ENCODE data around the gene MMP13.
A peak's percentile ranks its signal among the peaks of the same experiment; 100 is the strongest.
"Not testable (repeated sequence)": the region's sequence is repeated elsewhere in the genome, so short reads cannot be mapped to it uniquely, and the experiment has no call there.

MMP13 gene

DNA sequence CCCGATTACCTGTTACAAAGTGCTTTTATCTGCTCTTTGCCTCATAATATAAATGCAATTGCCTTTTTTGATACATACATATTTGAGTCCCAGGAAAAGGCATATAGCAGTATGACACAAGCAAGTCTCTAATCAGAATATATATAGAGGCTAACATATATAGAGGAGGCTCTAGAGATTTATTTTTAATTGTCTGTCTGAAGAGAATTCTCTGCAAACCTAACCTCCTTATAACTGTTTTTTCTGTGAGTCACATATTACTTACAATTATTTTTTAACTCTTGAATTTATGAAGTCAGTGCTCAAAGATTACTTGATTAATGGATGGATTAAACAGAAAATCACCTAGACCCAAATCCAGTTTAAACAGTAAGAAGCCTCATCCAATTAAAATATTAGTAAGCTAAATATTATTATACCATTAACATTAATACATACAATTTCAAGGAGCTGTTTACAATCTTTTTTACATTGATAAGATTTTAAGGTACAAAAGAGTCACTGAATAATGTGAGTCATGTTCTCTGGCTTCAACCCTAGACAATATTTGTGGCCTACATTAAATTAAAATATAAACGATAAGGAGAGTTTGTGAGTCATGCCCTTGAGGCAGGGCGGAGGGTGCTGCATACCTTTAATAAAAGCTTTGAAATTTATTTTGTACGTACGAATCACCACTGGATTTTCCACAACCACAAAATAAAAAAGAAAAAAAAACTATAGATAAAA lies 19.2 kb upstream of the MMP13 start:
- Histone ChIP-seq H3K36me3 (ENCODE audit: control insufficient read depth in 5 of 5, insufficient read depth in 5 of 5, low read length in 5 of 5) (no peaks in the 10 kb centered on the region), H3K27ac (ENCODE audit: low read depth, low read length) (no peak overlapping the region)

GRCh38 chr11:102973698-102974097 lies 18.2 kb upstream of the MMP13 start:
- H3K27me3 ChIP-seq (ENCODE audit: control insufficient read depth in 5 of 5, insufficient read depth in 4 of 5, low read length in 5 of 5); H3K9me3 ChIP-seq (ENCODE audit: control insufficient read depth in 5 of 5, low read length in 5 of 5); H3K36me3 ChIP-seq (ENCODE audit: control insufficient read depth in 5 of 5, insufficient read depth in 5 of 5, low read length in 5 of 5); H3K4me3 ChIP-seq (ENCODE audit: low read depth in 1 of 5, low read length in 5 of 5); H3K27ac ChIP-seq (ENCODE audit: low read depth, low read length); H3K9ac ChIP-seq (ENCODE audit: low read length in 5 of 5): not testable (repeated sequence)
- H3K4me1 ChIP-seq (ENCODE audit: control insufficient read depth in 5 of 5, insufficient read depth in 5 of 5, low read length in 5 of 5), result peaks cover 0 to 13% (median 8%) of the 10 kb centered on the region in 5 donors

More for the DNA sequence above, 19.2 kb upstream of the MMP13 start:
- no peaks in the 10 kb centered on the region for H3K9me3 ChIP-seq (ENCODE audit: control insufficient read depth in 5 of 5, low read length in 5 of 5)
- H3K4me1 ChIP-seq (ENCODE audit: control insufficient read depth in 5 of 5, insufficient read depth in 5 of 5, low read length in 5 of 5), result peaks cover 0 to 13% (median 8%) of the 10 kb centered on the region in 5 donors
- H3K27me3 ChIP-seq (ENCODE audit: control insufficient read depth in 5 of 5, insufficient read depth in 4 of 5, low read length in 5 of 5), result no peaks in the 10 kb centered on the region
- H3K4me3 ChIP-seq (ENCODE audit: low read depth in 1 of 5, low read length in 5 of 5), result no peak overlapping the region
- H3K9ac ChIP-seq (ENCODE audit: low read length in 5 of 5), result no peak overlapping the region

DNA sequence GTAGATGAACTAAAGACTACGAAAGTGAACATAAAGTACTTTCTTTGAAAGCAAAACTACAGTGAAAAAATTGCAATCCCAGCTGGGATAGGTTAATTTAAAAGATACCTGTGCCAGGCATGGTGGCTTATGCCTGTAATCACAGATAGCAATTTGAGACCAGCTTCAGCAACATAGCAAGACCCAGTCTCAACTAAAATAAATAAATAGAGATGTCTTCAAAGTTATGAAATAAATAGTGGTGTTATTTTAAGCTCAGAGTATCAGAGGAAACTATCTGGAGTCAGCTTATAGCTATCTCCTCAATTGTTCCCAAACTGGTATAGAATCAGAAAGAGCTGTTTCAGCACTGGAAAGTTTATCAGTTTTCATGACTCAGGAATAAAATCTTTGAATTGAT lies 17.3 kb upstream of the MMP13 start:
- no peak overlapping the region for H3K4me3 ChIP-seq (ENCODE audit: low read depth in 1 of 5, low read length in 5 of 5)
- H3K36me3 ChIP-seq (ENCODE audit: control insufficient read depth in 5 of 5, insufficient read depth in 5 of 5, low read length in 5 of 5), result no peaks in the 10 kb centered on the region
- H3K9ac ChIP-seq (ENCODE audit: low read length in 5 of 5), result no peak overlapping the region
- H3K27ac ChIP-seq (ENCODE audit: low read depth, low read length), result no peak overlapping the region
- no peaks in the 10 kb centered on the region for H3K9me3 ChIP-seq (ENCODE audit: control insufficient read depth in 5 of 5, low read length in 5 of 5)
- H3K27me3 ChIP-seq (ENCODE audit: control insufficient read depth in 5 of 5, insufficient read depth in 4 of 5, low read length in 5 of 5), result no peaks in the 10 kb centered on the region
- H3K4me1 ChIP-seq (ENCODE audit: control insufficient read depth in 5 of 5, insufficient read depth in 5 of 5, low read length in 5 of 5), result peaks cover 0 to 13% (median 8%) of the 10 kb centered on the region in 5 donors

DNA sequence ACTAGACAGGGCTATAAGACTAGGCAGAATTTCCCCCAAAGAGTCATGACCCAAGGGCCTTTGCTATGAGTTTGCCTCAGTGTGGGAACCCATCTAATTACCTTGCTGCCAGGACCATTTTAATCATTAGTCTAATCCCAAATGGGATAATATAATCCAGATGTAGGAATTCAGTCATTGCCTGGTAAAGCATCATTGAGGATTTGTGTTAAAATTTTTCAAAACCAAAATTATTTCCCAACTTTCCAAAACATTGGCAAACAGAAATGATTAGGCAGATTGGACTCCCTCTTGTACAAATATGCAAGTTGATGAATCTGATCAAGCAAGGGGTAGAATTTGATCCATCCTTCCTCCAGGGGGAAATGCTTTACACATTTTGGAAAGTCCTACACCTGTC lies 16.2 kb upstream of the MMP13 start:
- H3K36me3 ChIP-seq (ENCODE audit: control insufficient read depth in 5 of 5, insufficient read depth in 5 of 5, low read length in 5 of 5), result no peaks in the 10 kb centered on the region
- peak overlapping the region; percentile 62 for H3K27ac ChIP-seq (ENCODE audit: low read depth, low read length)
- H3K9me3 ChIP-seq (ENCODE audit: control insufficient read depth in 5 of 5, low read length in 5 of 5), result no peaks in the 10 kb centered on the region
- no peak overlapping the region for H3K9ac ChIP-seq (ENCODE audit: low read length in 5 of 5)
- peaks cover 0 to 17% (median 12%) of the 10 kb centered on the region in 5 donors for H3K4me1 ChIP-seq (ENCODE audit: control insufficient read depth in 5 of 5, insufficient read depth in 5 of 5, low read length in 5 of 5)
- no peaks in the 10 kb centered on the region for H3K27me3 ChIP-seq (ENCODE audit: control insufficient read depth in 5 of 5, insufficient read depth in 4 of 5, low read length in 5 of 5)
- H3K4me3 ChIP-seq (ENCODE audit: low read depth in 1 of 5, low read length in 5 of 5), result peak overlapping the region in 1 of 5 donors; percentile 6

GRCh38 chr11:102967497-102967896 lies 12.0 kb upstream of the MMP13 start:
- peaks cover 0 to 38% (median 21%) of the 10 kb centered on the region in 5 donors for H3K4me1 ChIP-seq (ENCODE audit: control insufficient read depth in 5 of 5, insufficient read depth in 5 of 5, low read length in 5 of 5)
- no peak overlapping the region for H3K4me3 ChIP-seq (ENCODE audit: low read depth in 1 of 5, low read length in 5 of 5)
- H3K27me3 ChIP-seq (ENCODE audit: control insufficient read depth in 5 of 5, insufficient read depth in 4 of 5, low read length in 5 of 5), result no peaks in the 10 kb centered on the region
- H3K27ac ChIP-seq (ENCODE audit: low read depth, low read length), result peak overlapping the region; percentile 79
- H3K9me3 ChIP-seq (ENCODE audit: control insufficient read depth in 5 of 5, low read length in 5 of 5), result no peaks in the 10 kb centered on the region
- no peaks in the 10 kb centered on the region for H3K36me3 ChIP-seq (ENCODE audit: control insufficient read depth in 5 of 5, insufficient read depth in 5 of 5, low read length in 5 of 5)
- no peak overlapping the region for H3K9ac ChIP-seq (ENCODE audit: low read length in 5 of 5)

DNA sequence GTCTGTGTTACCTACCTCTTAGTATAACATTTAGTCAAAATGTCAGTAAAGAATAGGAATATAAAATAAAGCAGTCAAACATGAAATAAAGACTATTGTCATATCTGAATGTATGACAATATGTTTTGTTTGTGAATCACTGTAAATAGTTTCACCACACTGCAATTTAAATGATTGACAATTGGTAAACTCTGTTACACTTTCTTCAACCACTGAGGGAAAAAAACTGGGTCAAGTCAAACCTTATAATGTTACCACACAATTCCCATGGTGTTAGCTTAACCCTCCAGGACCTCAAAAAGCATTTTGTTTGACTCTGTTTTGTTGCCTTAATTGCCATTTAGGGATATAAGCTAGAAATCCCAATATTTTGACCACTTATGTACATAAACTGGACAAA lies 10.5 kb upstream of the MMP13 start:
- Histone ChIP-seq H3K27me3 (ENCODE audit: control insufficient read depth in 5 of 5, insufficient read depth in 4 of 5, low read length in 5 of 5) (no peaks in the 10 kb centered on the region), H3K36me3 (ENCODE audit: control insufficient read depth in 5 of 5, insufficient read depth in 5 of 5, low read length in 5 of 5) (no peaks in the 10 kb centered on the region), H3K27ac (ENCODE audit: low read depth, low read length) (peak overlapping the region; percentile 79), H3K9ac (ENCODE audit: low read length in 5 of 5) (no peak overlapping the region), H3K9me3 (ENCODE audit: control insufficient read depth in 5 of 5, low read length in 5 of 5) (no peaks in the 10 kb centered on the region), H3K4me3 (ENCODE audit: low read depth in 1 of 5, low read length in 5 of 5) (no peak overlapping the region), H3K4me1 (ENCODE audit: control insufficient read depth in 5 of 5, insufficient read depth in 5 of 5, low read length in 5 of 5) (peaks cover 0 to 26% (median 11%) of the 10 kb centered on the region in 5 donors)

DNA sequence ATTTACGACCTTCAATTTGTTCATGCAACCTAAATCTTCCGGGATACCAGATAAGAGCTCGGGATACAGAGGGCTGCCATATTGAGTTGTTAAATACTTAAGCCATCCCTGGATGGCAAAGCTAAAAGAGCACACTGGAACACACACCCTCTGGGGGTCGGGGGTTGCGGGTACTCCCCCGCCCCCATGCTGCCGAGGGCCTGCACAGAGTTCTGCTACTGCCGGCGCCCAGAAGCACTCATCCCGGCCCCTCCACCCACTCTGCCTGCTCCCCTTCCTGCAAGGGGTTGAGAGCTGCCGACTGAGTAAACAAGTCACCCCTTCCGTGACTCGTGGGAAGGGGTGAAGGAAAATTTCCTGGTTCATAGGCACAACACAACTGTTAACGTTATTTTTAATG lies 9.3 kb upstream of the MMP13 start:
- H3K4me1 ChIP-seq (ENCODE audit: control insufficient read depth in 5 of 5, insufficient read depth in 5 of 5, low read length in 5 of 5), result peaks cover 0 to 26% (median 9%) of the 10 kb centered on the region in 5 donors
- no peaks in the 10 kb centered on the region for H3K36me3 ChIP-seq (ENCODE audit: control insufficient read depth in 5 of 5, insufficient read depth in 5 of 5, low read length in 5 of 5)
- no peaks in the 10 kb centered on the region for H3K27me3 ChIP-seq (ENCODE audit: control insufficient read depth in 5 of 5, insufficient read depth in 4 of 5, low read length in 5 of 5)
- H3K27ac ChIP-seq (ENCODE audit: low read depth, low read length), result peak overlapping the region; percentile 79
- H3K9me3 ChIP-seq (ENCODE audit: control insufficient read depth in 5 of 5, low read length in 5 of 5), result no peaks in the 10 kb centered on the region
- no peak overlapping the region for H3K4me3 ChIP-seq (ENCODE audit: low read depth in 1 of 5, low read length in 5 of 5)
- H3K9ac ChIP-seq (ENCODE audit: low read length in 5 of 5), result no peak overlapping the region

DNA sequence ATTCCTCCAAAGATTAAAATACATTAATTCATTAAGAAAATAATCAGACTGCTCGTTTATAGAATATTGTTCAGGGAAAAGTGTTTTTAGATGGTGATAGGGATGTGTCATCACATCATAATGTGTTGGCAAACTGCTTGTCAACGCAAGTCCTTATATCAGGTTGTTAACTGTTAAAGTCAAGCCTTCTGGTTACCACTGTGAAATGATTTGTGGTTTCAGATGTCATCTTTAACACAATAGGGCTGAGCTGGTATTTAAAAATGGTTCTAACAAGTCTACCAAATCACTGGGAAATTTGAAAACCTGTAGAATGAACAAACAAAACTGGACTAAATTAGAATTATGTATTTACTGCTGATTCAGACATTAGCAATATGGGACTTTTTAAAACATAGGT lies 2.4 kb upstream of the MMP13 start:
- H3K27ac ChIP-seq (ENCODE audit: low read depth, low read length), result no peak overlapping the region
- no peaks in the 10 kb centered on the region for H3K36me3 ChIP-seq (ENCODE audit: control insufficient read depth in 5 of 5, insufficient read depth in 5 of 5, low read length in 5 of 5)
- H3K4me3 ChIP-seq (ENCODE audit: low read depth in 1 of 5, low read length in 5 of 5), result no peak overlapping the region
- peaks cover 0 to 4% (median 0%) of the 10 kb centered on the region in 5 donors for H3K4me1 ChIP-seq (ENCODE audit: control insufficient read depth in 5 of 5, insufficient read depth in 5 of 5, low read length in 5 of 5)
- no peaks in the 10 kb centered on the region for H3K9me3 ChIP-seq (ENCODE audit: control insufficient read depth in 5 of 5, low read length in 5 of 5)
- no peak overlapping the region for H3K9ac ChIP-seq (ENCODE audit: low read length in 5 of 5)
- no peaks in the 10 kb centered on the region for H3K27me3 ChIP-seq (ENCODE audit: control insufficient read depth in 5 of 5, insufficient read depth in 4 of 5, low read length in 5 of 5)

DNA sequence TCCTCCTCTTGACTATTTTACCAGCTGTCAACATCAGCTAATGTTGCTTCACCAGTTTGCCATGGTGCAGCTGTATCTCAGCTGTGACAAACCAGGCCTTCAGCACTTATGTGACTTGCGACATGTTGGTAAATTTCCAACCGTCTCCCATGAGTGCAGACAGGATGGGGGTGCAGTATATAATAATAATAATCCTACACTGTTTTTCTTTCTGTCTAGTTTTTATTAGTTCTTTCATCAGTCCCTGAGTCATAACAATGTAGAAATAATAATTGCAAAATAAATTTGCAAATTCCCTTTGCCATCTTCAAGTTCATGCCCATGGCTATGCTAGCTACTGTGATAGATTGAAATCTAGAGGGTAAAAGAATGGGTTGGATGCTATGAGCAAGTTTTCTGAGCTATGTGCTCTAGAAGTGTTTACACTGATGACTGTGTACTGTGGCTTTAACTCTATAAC lies 4.9 kb downstream of the MMP13 start:
- Histone ChIP-seq H3K9me3 (ENCODE audit: control insufficient read depth in 5 of 5, low read length in 5 of 5) (no peaks in the 10 kb centered on the region), H3K27ac (ENCODE audit: low read depth, low read length) (peak overlapping the region; percentile 42), H3K9ac (ENCODE audit: low read length in 5 of 5) (no peak overlapping the region), H3K27me3 (ENCODE audit: control insufficient read depth in 5 of 5, insufficient read depth in 4 of 5, low read length in 5 of 5) (no peaks in the 10 kb centered on the region), H3K4me3 (ENCODE audit: low read depth in 1 of 5, low read length in 5 of 5) (no peak overlapping the region), H3K4me1 (ENCODE audit: control insufficient read depth in 5 of 5, insufficient read depth in 5 of 5, low read length in 5 of 5) (peaks cover 0 to 12% (median 8%) of the 10 kb centered on the region in 5 donors), H3K36me3 (ENCODE audit: control insufficient read depth in 5 of 5, insufficient read depth in 5 of 5, low read length in 5 of 5) (no peaks in the 10 kb centered on the region)

GRCh38 chr11:102946237-102946636 lies 9.3 kb downstream of the MMP13 start:
- Histone ChIP-seq H3K9me3 (ENCODE audit: control insufficient read depth in 5 of 5, low read length in 5 of 5) (no peaks in the 10 kb centered on the region), H3K27me3 (ENCODE audit: control insufficient read depth in 5 of 5, insufficient read depth in 4 of 5, low read length in 5 of 5) (no peaks in the 10 kb centered on the region), H3K27ac (ENCODE audit: low read depth, low read length) (no peak overlapping the region), H3K4me3 (ENCODE audit: low read depth in 1 of 5, low read length in 5 of 5) (no peak overlapping the region), H3K4me1 (ENCODE audit: control insufficient read depth in 5 of 5, insufficient read depth in 5 of 5, low read length in 5 of 5) (peaks cover 0 to 12% (median 8%) of the 10 kb centered on the region in 5 donors), H3K36me3 (ENCODE audit: control insufficient read depth in 5 of 5, insufficient read depth in 5 of 5, low read length in 5 of 5) (no peaks in the 10 kb centered on the region), H3K9ac (ENCODE audit: low read length in 5 of 5) (no peak overlapping the region)
